Measurements from ENCODE around the gene WTIP.
"Not testable (repeated sequence)": the region's sequence is repeated elsewhere in the genome, so short reads cannot be mapped to it uniquely, and the experiment has no call there.

WTIP gene

DNA sequence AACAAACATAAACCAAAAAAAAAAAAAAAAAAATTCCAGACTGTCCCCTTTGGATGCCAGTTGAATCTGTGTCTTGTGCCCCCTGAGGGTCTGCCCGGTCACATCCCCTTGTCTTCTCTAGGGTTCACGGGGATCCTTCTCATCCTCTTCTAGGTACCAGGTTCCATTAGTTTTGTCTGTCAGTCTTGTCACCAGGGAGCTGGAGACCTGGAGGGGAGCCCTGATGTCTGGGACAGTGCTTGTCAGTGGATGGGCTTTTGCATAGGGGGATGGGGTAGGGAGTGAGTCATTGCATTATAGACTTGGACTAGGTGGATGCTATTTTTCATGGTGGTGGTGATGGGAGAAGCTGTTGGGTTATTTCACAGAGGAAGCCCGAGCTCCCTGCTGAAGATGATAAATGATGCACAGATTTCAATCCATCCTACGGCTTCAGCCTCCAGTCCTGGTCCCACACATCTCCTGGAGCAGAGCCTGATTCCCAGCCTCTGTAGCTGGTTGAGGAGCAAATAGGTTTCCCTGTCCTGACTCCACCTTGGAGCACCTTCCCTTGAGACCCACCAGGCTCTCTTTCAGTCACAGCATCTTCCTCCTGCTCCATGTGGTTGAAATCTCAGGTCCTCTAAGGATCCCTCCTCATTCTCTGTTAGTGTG is 26.0 kb downstream of the WTIP start:
- Histone ChIP-seq H3K9me3 (ENCODE audit: severe bottlenecking) (peaks cover 4% of the 10 kb centered on the region), H3K4me3 (ENCODE audit: low read depth, low read length) (no peak overlapping the region), H3K27me3 (ENCODE audit: insufficient read depth, low read depth, severe bottlenecking) (no peaks in the 10 kb centered on the region), H3K27ac (no peak overlapping the region), H3K36me3 (no peaks in the 10 kb centered on the region)
- DNase-seq = no peak
- TF ChIP-seq, protein P1, sequence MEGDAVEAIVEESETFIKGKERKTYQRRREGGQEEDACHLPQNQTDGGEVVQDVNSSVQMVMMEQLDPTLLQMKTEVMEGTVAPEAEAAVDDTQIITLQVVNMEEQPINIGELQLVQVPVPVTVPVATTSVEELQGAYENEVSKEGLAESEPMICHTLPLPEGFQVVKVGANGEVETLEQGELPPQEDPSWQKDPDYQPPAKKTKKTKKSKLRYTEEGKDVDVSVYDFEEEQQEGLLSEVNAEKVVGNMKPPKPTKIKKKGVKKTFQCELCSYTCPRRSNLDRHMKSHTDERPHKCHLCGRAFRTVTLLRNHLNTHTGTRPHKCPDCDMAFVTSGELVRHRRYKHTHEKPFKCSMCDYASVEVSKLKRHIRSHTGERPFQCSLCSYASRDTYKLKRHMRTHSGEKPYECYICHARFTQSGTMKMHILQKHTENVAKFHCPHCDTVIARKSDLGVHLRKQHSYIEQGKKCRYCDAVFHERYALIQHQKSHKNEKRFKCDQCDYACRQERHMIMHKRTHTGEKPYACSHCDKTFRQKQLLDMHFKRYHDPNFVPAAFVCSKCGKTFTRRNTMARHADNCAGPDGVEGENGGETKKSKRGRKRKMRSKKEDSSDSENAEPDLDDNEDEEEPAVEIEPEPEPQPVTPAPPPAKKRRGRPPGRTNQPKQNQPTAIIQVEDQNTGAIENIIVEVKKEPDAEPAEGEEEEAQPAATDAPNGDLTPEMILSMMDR (IDR thresholded peaks at IDR 0.05; ENCODE audit: low read depth, low read length) = no peak

DNA sequence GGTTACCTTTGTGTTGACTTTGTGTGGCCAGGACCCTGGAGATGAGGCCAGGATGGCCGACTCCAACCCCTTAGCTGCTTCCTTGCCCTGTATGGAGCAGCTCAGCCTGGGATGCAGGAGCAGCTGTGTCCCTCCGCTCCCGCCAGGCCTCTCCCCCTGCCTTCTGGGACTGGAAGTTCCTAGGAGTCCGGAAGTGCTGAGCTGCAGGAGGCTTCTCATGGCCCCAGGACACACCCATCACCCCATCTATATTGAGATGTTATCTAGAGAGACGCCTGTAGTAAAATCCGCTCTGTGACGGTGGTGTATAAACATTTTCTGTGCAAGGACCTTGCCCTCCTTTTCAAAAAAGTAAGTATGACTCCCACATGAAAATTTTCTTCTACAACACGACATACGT is 27.0 kb downstream of the WTIP start:
- Histone ChIP-seq H3K27ac (no peak overlapping the region), H3K4me3 (ENCODE audit: low read depth, low read length) (no peak overlapping the region), H3K9me3 (ENCODE audit: severe bottlenecking) (peaks cover 4% of the 10 kb centered on the region), H3K36me3 (no peaks in the 10 kb centered on the region), H3K27me3 (ENCODE audit: insufficient read depth, low read depth, severe bottlenecking) (no peaks in the 10 kb centered on the region)
- TF ChIP-seq, protein P1 (IDR thresholded peaks at IDR 0.05; ENCODE audit: low read depth, low read length) = no peak
- no peak for DNase-seq

DNA sequence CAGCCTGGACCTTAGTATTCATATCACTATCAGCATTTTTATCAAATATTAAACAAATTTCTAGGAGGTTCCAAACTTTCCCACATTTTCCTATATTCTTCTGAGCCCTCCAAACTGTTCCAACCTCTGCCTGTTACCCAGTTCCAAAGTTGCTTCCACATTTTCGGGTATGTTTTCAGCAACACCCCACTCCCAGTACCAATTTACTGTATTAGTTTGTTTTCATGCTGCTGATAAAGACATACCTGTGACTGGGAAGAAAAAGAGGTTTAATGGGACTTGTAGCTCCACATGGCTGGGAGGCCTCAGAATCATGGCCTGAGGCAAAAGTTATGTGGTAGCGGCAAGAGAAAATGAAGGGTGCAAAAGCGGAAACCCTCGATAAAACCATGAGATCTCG is 29.3 kb downstream of the WTIP start:
- H3K9me3 ChIP-seq (ENCODE audit: severe bottlenecking); H3K27ac ChIP-seq; H3K36me3 ChIP-seq; H3K4me3 ChIP-seq (ENCODE audit: low read depth, low read length); DNase-seq; H3K27me3 ChIP-seq (ENCODE audit: insufficient read depth, low read depth, severe bottlenecking): not testable (repeated sequence)

DNA sequence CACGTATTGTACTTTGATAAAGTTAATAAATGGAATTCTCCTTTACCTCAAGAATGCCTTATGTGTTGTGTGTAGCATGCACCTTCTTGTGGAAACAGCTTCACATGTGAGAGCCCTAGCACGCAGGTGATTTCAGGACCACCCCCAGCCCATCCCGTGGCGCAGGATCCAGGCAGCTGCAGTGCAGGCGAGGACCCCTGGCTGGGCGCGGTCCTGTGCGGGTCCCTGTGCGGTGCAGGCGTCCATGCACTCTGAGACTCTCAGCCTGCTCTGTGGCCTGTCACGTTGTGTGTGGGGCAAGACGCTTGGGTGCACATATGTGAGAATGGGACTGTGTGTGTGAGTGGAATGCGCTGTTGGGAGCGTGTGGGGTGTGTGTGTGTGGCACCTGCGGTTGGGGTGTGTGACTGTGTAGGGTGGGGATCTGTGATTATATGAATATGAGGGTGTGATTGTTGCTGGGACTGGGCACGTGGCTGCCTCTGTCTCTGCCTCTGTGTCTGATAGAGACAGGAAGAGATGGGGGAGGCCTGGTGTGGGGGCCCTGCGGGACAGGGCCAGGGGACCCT is 30.8 kb downstream of the WTIP start:
- TF ChIP-seq, protein P1 (IDR thresholded peaks at IDR 0.05; ENCODE audit: low read depth, low read length) = no peak
- Histone ChIP-seq H3K27me3 (ENCODE audit: insufficient read depth, low read depth, severe bottlenecking) (no peaks in the 10 kb centered on the region), H3K27ac (no peak overlapping the region)

DNA sequence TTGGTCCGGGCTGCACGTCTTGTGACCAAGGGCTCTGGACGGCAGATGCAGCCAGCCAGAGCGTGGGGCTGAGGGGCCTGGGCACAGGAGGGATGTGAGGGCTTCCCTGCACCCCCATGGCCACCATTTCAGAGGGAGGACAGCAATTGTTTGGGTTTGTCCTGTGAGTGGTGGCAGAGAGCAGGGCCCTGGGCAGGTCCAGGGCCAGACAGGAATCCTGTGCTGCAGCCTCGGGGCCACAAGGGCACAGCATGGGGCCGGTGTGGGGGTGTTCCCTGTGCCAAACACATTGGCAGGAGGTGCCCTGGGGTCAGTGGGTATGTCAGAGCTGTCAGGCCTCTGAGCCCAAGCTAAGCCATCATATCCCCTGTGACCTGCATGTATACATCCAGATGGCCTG is 32.2 kb downstream of the WTIP start:
- Histone ChIP-seq H3K9me3 (ENCODE audit: severe bottlenecking) (peaks cover 4% of the 10 kb centered on the region), H3K36me3 (no peaks in the 10 kb centered on the region), H3K27ac (no peak overlapping the region), H3K4me3 (ENCODE audit: low read depth, low read length) (no peak overlapping the region), H3K27me3 (ENCODE audit: insufficient read depth, low read depth, severe bottlenecking) (no peaks in the 10 kb centered on the region)
- TF ChIP-seq, protein P1 (IDR thresholded peaks at IDR 0.05; ENCODE audit: low read depth, low read length) = no peak
- no peak for DNase-seq

More for the DNA sequence above, 30.8 kb downstream of the WTIP start:
- H3K4me3 ChIP-seq (ENCODE audit: low read depth, low read length) = no peak overlapping the region
- H3K9me3 ChIP-seq (ENCODE audit: severe bottlenecking) = peaks cover 4% of the 10 kb centered on the region
- H3K36me3 ChIP-seq = no peaks in the 10 kb centered on the region
- no peak for DNase-seq

DNA sequence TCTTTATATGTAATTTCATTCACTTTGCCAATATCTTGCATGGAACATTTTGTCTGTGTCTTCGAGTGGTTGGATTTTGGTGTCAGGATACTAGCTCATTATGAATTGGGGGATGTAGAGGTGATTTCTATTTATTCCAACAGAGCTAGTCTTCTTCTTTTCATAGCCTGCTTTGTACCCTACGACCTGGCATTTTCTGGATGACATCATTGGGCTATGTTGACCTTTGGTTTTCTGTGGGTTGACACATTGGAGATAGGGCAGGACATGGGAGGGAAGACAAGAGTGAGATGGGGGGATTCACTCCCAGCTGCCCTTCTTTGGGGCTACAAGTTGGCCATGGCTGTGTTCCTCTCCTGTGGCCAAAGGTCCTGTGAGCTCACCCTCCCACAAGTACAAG is 38.0 kb downstream of the WTIP start:
- H3K4me3 ChIP-seq (ENCODE audit: low read depth, low read length) = no peak overlapping the region
- H3K9me3 ChIP-seq (ENCODE audit: severe bottlenecking) = no peaks in the 10 kb centered on the region
- no peak for DNase-seq
- no peaks in the 10 kb centered on the region for H3K36me3 ChIP-seq
- TF ChIP-seq, protein P1 (IDR thresholded peaks at IDR 0.05; ENCODE audit: low read depth, low read length) = no peak
- no peaks in the 10 kb centered on the region for H3K27me3 ChIP-seq (ENCODE audit: insufficient read depth, low read depth, severe bottlenecking)
- H3K27ac ChIP-seq = no peak overlapping the region
